HG02798 (cell line): ENCODE results near the gene CHP2.
"Not testable (repeated sequence)": the region's sequence is repeated elsewhere in the genome, so short reads cannot be mapped to it uniquely, and the experiment has no call there.

Experiments
- ATAC-seq: cut with Tn5 transposase; IDR thresholded peaks from one replicate; pipeline ENCODE4 v1.9.1; 2021; ENCODE audit warnings: mild to moderate bottlenecking; ENCODE audit not compliant: unreplicated experiment, poor library complexity

CHP2 gene

GRCh38 chr16:23754594-23755483 lies at the start of gene CHP2:
Gene CHP2 (plus strand): TSS chr16:23755026. CDS start chr16:23755050, 24 bp downstream.
- no peak for ATAC-seq

GRCh38 chr16:23705517-23705902 lies 49.3 kb upstream of the CHP2 start:
- ATAC-seq: no peak

- no peak for ATAC-seq
Measured at GRCh38 chr16:23706439-23706838, 48.4 kb upstream of the CHP2 start.

GRCh38 chr16:23709536-23709935 lies 45.3 kb upstream of the CHP2 start:
- ATAC-seq: no peak

GRCh38 chr16:23710008-23710407 lies 44.8 kb upstream of the CHP2 start:
- ATAC-seq: no peak

- ATAC-seq: no peak
Measured at GRCh38 chr16:23710504-23710903, 44.3 kb upstream of the CHP2 start.

- no peak for ATAC-seq
Measured at GRCh38 chr16:23711785-23712184, 43.0 kb upstream of the CHP2 start.

- no peak for ATAC-seq
Measured at GRCh38 chr16:23712976-23713375, 41.9 kb upstream of the CHP2 start, which contains the start of gene ERN2. Gene ERN2 (minus strand): TSS chr16:23713222. CDS start chr16:23713187, 35 bp downstream.

- ATAC-seq: no peak
Measured at GRCh38 chr16:23716484-23716883, 38.3 kb upstream of the CHP2 start.

GRCh38 chr16:23722613-23723240 lies 32.1 kb upstream of the CHP2 start:
- not testable (repeated sequence) for ATAC-seq

- ATAC-seq: no peak
Measured at GRCh38 chr16:23724096-23724784, 30.6 kb upstream of the CHP2 start.

GRCh38 chr16:23724785-23725131 lies 30.1 kb upstream of the CHP2 start:
- ATAC-seq: no peak

GRCh38 chr16:23726710-23727109 lies 28.1 kb upstream of the CHP2 start:
- ATAC-seq: no peak

GRCh38 chr16:23728112-23728477 lies 26.7 kb upstream of the CHP2 start:
- ATAC-seq: no peak

GRCh38 chr16:23729503-23730424 lies 25.1 kb upstream of the CHP2 start:
- ATAC-seq: no peak

GRCh38 chr16:23734176-23734893 lies 20.5 kb upstream of the CHP2 start:
- no peak for ATAC-seq

GRCh38 chr16:23737423-23738028 lies 17.3 kb upstream of the CHP2 start:
- ATAC-seq: not testable (repeated sequence)

GRCh38 chr16:23739516-23739915 lies 15.3 kb upstream of the CHP2 start:
- ATAC-seq: no peak

GRCh38 chr16:23741675-23742303 lies 13.0 kb upstream of the CHP2 start:
- ATAC-seq: no peak
